Measurements from ENCODE around the gene LYPD6.

LYPD6 gene

GRCh38 chr2:149483004-149483605, 152.7 kb downstream of the LYPD6 start:
- no peak overlapping the region for H3K4me3 ChIP-seq (ENCODE audit: low read length)
- no peak for DNase-seq (ENCODE audit: low read depth)
- TF ChIP-seq, protein P1, sequence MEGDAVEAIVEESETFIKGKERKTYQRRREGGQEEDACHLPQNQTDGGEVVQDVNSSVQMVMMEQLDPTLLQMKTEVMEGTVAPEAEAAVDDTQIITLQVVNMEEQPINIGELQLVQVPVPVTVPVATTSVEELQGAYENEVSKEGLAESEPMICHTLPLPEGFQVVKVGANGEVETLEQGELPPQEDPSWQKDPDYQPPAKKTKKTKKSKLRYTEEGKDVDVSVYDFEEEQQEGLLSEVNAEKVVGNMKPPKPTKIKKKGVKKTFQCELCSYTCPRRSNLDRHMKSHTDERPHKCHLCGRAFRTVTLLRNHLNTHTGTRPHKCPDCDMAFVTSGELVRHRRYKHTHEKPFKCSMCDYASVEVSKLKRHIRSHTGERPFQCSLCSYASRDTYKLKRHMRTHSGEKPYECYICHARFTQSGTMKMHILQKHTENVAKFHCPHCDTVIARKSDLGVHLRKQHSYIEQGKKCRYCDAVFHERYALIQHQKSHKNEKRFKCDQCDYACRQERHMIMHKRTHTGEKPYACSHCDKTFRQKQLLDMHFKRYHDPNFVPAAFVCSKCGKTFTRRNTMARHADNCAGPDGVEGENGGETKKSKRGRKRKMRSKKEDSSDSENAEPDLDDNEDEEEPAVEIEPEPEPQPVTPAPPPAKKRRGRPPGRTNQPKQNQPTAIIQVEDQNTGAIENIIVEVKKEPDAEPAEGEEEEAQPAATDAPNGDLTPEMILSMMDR (IDR thresholded peaks at IDR 0.05; ENCODE audit: insufficient read depth, low read depth, low read length, missing control alignments): no peak

GRCh38 chr2:149486664-149487063, 156.3 kb downstream of the LYPD6 start:
- H3K4me3 ChIP-seq (ENCODE audit: low read length): no peak overlapping the region
- TF ChIP-seq, protein P1 (IDR thresholded peaks at IDR 0.05; ENCODE audit: insufficient read depth, low read depth, low read length, missing control alignments): no peak
- DNase-seq (ENCODE audit: low read depth): no peak

GRCh38 chr2:149487189-149487588, 156.8 kb downstream of the LYPD6 start:
- TF ChIP-seq, protein P1 (IDR thresholded peaks at IDR 0.05; ENCODE audit: insufficient read depth, low read depth, low read length, missing control alignments): no peak
- no peak overlapping the region for H3K4me3 ChIP-seq (ENCODE audit: low read length)
- no peak for DNase-seq (ENCODE audit: low read depth)

- H3K4me3 ChIP-seq (ENCODE audit: low read length): no peak overlapping the region
- TF ChIP-seq, protein P1 (IDR thresholded peaks at IDR 0.05; ENCODE audit: insufficient read depth, low read depth, low read length, missing control alignments): no peak
- no peak for DNase-seq (ENCODE audit: low read depth)
Measured at GRCh38 chr2:149488706-149489440, 158.5 kb downstream of the LYPD6 start.

GRCh38 chr2:149489452-149489851, 159.1 kb downstream of the LYPD6 start:
- TF ChIP-seq, protein P1 (IDR thresholded peaks at IDR 0.05; ENCODE audit: insufficient read depth, low read depth, low read length, missing control alignments): no peak
- DNase-seq (ENCODE audit: low read depth): no peak
- H3K4me3 ChIP-seq (ENCODE audit: low read length): no peak overlapping the region

- TF ChIP-seq, protein P1 (IDR thresholded peaks at IDR 0.05; ENCODE audit: insufficient read depth, low read depth, low read length, missing control alignments): no peak
- no peak for DNase-seq (ENCODE audit: low read depth)
Measured at GRCh38 chr2:149490296-149490695, 159.9 kb downstream of the LYPD6 start.

More at GRCh38 chr2:149490296-149490695, 159.9 kb downstream of the LYPD6 start:
- no peak overlapping the region for H3K4me3 ChIP-seq (ENCODE audit: low read length)

All from epithelial cell of esophagus (primary cell).